ENCODE measurements around the gene CCT7.

The CCT7 gene

GRCh38 chr2:73217826-73218225 is 16.3 kb upstream of the CCT7 start:
- ChIA-PET POLR2A (interaction anchor here (2.6 kb wide), 1 partner anchor 15 kb away, joined by 20 read pairs; the partner anchor contains the start of genes CCT7 and PRADC1), CTCF (interaction anchor here (0.7 to 1.2 kb wide), 2 partner anchors 40 to 141 kb away, joined by 5 read pairs; no protein-coding TSS in a partner anchor)
- Histone ChIP-seq H3K9me3 (ENCODE audit: control insufficient read depth, insufficient read depth, low read depth, low read length) (no peaks in the 10 kb centered on the region), H3K4me1 (ENCODE audit: control insufficient read depth, insufficient read depth, low read length) (no peaks in the 10 kb centered on the region), H3K36me3 (ENCODE audit: control insufficient read depth in 2 of 2, insufficient read depth in 1 of 2, low read length in 2 of 2) (peaks cover 0 to 37% of the 10 kb centered on the region in 2 experiments; a peak in 1 of 3 replicates), H3K27ac (ENCODE audit: extremely low read depth, low read depth, low read length) (no peak overlapping the region), H3K4me3 (ENCODE audit: low read depth, low read length) (no peak overlapping the region)
- TF ChIP-seq SALL2 (tag by site-specific recombination; IDR thresholded peaks at IDR 0.05; ENCODE audit: borderline replicate concordance) (no peak), ZSCAN18 (tag by site-specific recombination; IDR thresholded peaks at IDR 0.05) (no peak), ZNF521 (tag by site-specific recombination; IDR thresholded peaks at IDR 0.05) (no peak), ZNF335 (tag by site-specific recombination; conservative IDR thresholded peaks at IDR 0.05) (no peak)

- ChIA-PET POLR2A (interaction anchor here (2.6 kb wide), 1 partner anchor 15 kb away, joined by 20 read pairs; the partner anchor contains the start of genes CCT7 and PRADC1), CTCF (interaction anchor here (0.6 to 1.2 kb wide), 3 partner anchors 41 to 717 kb away, joined by 3 to 5 read pairs (median 5); no protein-coding TSS in a partner anchor)
- peaks cover 0 to 42% of the 10 kb centered on the region in 2 experiments; a peak in 1 of 3 replicates for H3K36me3 ChIP-seq (ENCODE audit: control insufficient read depth in 2 of 2, insufficient read depth in 1 of 2, low read length in 2 of 2)
- no peaks in the 10 kb centered on the region for H3K9me3 ChIP-seq (ENCODE audit: control insufficient read depth, insufficient read depth, low read depth, low read length)
- H3K27ac ChIP-seq (ENCODE audit: extremely low read depth, low read depth, low read length) = no peak overlapping the region
- H3K4me1 ChIP-seq (ENCODE audit: control insufficient read depth, insufficient read depth, low read length) = no peaks in the 10 kb centered on the region
- no peak overlapping the region for H3K4me3 ChIP-seq (ENCODE audit: low read depth, low read length)
- TF ChIP-seq ZSCAN16 (tag by site-specific recombination; IDR thresholded peaks at IDR 0.05) = no peak
- TF ChIP-seq ZNF747 (tag by site-specific recombination; IDR thresholded peaks at IDR 0.05) = no peak
- TF ChIP-seq ZNF473 (tag by site-specific recombination; IDR thresholded peaks at IDR 0.05) = no peak
- TF ChIP-seq ZBTB6 (tag by site-specific recombination; IDR thresholded peaks at IDR 0.05) = no peak
- TF ChIP-seq ZBTB26 (tag by site-specific recombination; optimal IDR thresholded peaks at IDR 0.05) = no peak
- no peak for TF ChIP-seq SP7 (tag by site-specific recombination; IDR thresholded peaks at IDR 0.05)
- no peak for TF ChIP-seq ZBTB1 (tag by site-specific recombination; IDR thresholded peaks at IDR 0.05)
- no peak for TF ChIP-seq ZSCAN18 (tag by site-specific recombination; IDR thresholded peaks at IDR 0.05)
- no peak for TF ChIP-seq ZNF449 (tag by site-specific recombination; IDR thresholded peaks at IDR 0.05)
- no peak for TF ChIP-seq MZF1 (tag by site-specific recombination; IDR thresholded peaks at IDR 0.05; ENCODE audit: borderline replicate concordance)
- TF ChIP-seq ZNF837 (tag by site-specific recombination; IDR thresholded peaks at IDR 0.05) = no peak
- no peak for TF ChIP-seq ZNF670 (tag by site-specific recombination; IDR thresholded peaks at IDR 0.05; ENCODE audit: low read depth)
- TF ChIP-seq AEBP2 (tag by site-specific recombination; IDR thresholded peaks at IDR 0.05; ENCODE audit: borderline replicate concordance) = no peak
- TF ChIP-seq ATF2 (tag by site-specific recombination; IDR thresholded peaks at IDR 0.05; ENCODE audit: low read depth) = no peak
- TF ChIP-seq PBX3 (CRISPR knock-in tag; IDR thresholded peaks at IDR 0.05) = no peak
- no peak for TF ChIP-seq FEZF1 (tag by site-specific recombination; IDR thresholded peaks at IDR 0.05)
- TF ChIP-seq ZNF426 (tag by site-specific recombination; IDR thresholded peaks at IDR 0.05) = no peak
- TF ChIP-seq ZSCAN4 (tag by site-specific recombination; IDR thresholded peaks at IDR 0.05) = no peak
These were observed 15.8 kb upstream of the CCT7 start for GRCh38 chr2:73218298-73218697.

All from HEK293 (cell line).